ENCODE data around the gene NALCN. TPM values are rescaled to one million over a fixed set of nuclear protein-coding genes. Genes with fewer than 3 reads are reported as not detected.

The NALCN gene
- total and polyA plus RNA-seq, 2 of the 8 experiments (the other 6 are each of a cell fraction or from before 2014, with no cell fraction given): 0.26 to 0.54 TPM

GRCh38 chr13:101059793-101060192 is 356.5 kb downstream of the NALCN start:
- Histone ChIP-seq H3K14ac (ENCODE audit: insufficient read length) (no peak overlapping the region), H3K4me2 (ENCODE audit: insufficient read depth in 1 of 2, low read depth in 2 of 2, low read length in 2 of 2) (no peak overlapping the region), H2BK5ac (ENCODE audit: low read depth, low read length) (no peak overlapping the region), H2AFZ (ENCODE audit: low read length) (no peak overlapping the region), H3K4ac (replicated peaks; ENCODE audit: insufficient read length, low read depth, low read length) (no peak overlapping the region), H4K20me1 (replicated peaks in 1 of 2; ENCODE audit: control insufficient read depth in 1 of 2, insufficient read depth in 2 of 2, low read length in 2 of 2) (no peaks in the 10 kb centered on the region), H3K9ac (replicated peaks in 1 of 4; ENCODE audit: extremely low read depth in 1 of 4, low read depth in 3 of 4, low read length in 3 of 4) (no peak overlapping the region), H2BK12ac (ENCODE audit: low read depth, low read length) (no peak overlapping the region), H2AK5ac (ENCODE audit: low read depth, low read length) (no peak overlapping the region), H3K23me2 (ENCODE audit: low read depth, low read length) (no peaks in the 10 kb centered on the region), H3K27me3 (replicated peaks in 1 of 4; ENCODE audit: control insufficient read depth in 3 of 4, extremely low read depth in 1 of 4, insufficient read depth in 3 of 4, low read length in 3 of 4) (no peaks in the 10 kb centered on the region), H4K8ac (ENCODE audit: extremely low read depth, insufficient read depth, low read length) (no peak overlapping the region), H4K5ac (ENCODE audit: insufficient read length, low read depth, low read length) (no peak overlapping the region), H3K36me3 (ENCODE audit: control insufficient read depth in 2 of 4, insufficient read depth in 4 of 4, low read length in 3 of 4) (no peaks in the 10 kb centered on the region), H3K23ac (ENCODE audit: insufficient read length) (no peak overlapping the region), H3K79me2 (ENCODE audit: control insufficient read depth in 1 of 2, insufficient read depth in 2 of 2, low read length in 2 of 2) (no peaks in the 10 kb centered on the region), H3K9me3 (ENCODE audit: insufficient read depth in 2 of 2, low read depth in 1 of 2, low read length in 1 of 2) (no peaks in the 10 kb centered on the region), H2BK20ac (ENCODE audit: low read length) (no peak overlapping the region), H3K79me1 (ENCODE audit: low read depth, low read length) (no peaks in the 10 kb centered on the region), H3K4me1 (replicated peaks in 1 of 4; ENCODE audit: control insufficient read depth in 3 of 4, insufficient read depth in 4 of 4, low read length in 3 of 4) (no peaks in the 10 kb centered on the region), H3K27ac (ENCODE audit: low read depth, low read length) (no peak overlapping the region), H2BK120ac (replicated peaks; ENCODE audit: low read depth, low read length) (no peak overlapping the region), H3K18ac (ENCODE audit: extremely low read depth, low read length) (no peak overlapping the region), H4K91ac (replicated peaks; ENCODE audit: insufficient read length, low read length) (no peak overlapping the region), H3K56ac (replicated peaks; ENCODE audit: insufficient read length, low read depth, low read length) (no peak overlapping the region), H2BK15ac (ENCODE audit: low read length) (no peak overlapping the region), H3K4me3 (ENCODE audit: extremely low read depth in 1 of 4, insufficient read depth in 2 of 4, low read depth in 3 of 4, low read length in 4 of 4) (no peak overlapping the region)
- POLR2A ChIA-PET (ENCODE audit: partially characterized antibody): no interaction called here
- FAIRE-seq: no peak
- DNase-seq (ENCODE audit: low read depth in 1 of 2, low spot score in 2 of 2): no peak
- WGBS, 2 experiments (ENCODE audit: extremely low coverage in 1 of 2, insufficient coverage in 1 of 2, insufficient read length in 1 of 2, insufficient replicate concordance in 2 of 2, low coverage in 1 of 2, low lambda C conversion rate in 2 of 2, missing lambda C conversion rate in 1 of 2): 89% methylated on average over 10 of the region's 10 CpGs; no CpG with 5 or more reads in 1 of the 2 experiments
- CTCF ChIA-PET (ENCODE audit: partially characterized antibody): interaction anchor here (2.3 kb wide), 1 partner anchor 10 kb away, joined by 7 read pairs; no protein-coding TSS in a partner anchor
- TF ChIP-seq POLR2AphosphoS5 (IDR thresholded peaks at IDR 0.05; ENCODE audit: low read depth, low read length): no peak
- no peak for TF ChIP-seq TEAD4 (IDR thresholded peaks at IDR 0.05; ENCODE audit: low read depth, low read length)
- no peak for TF ChIP-seq SP4 (IDR thresholded peaks at IDR 0.05; ENCODE audit: low read length)
- no peak for TF ChIP-seq CHD2 (IDR thresholded peaks at IDR 0.05; ENCODE audit: low read length)
- no peak for TF ChIP-seq ATF2 (IDR thresholded peaks at IDR 0.05; ENCODE audit: low read length)
- no peak for TF ChIP-seq BACH1 (IDR thresholded peaks at IDR 0.05; ENCODE audit: low read length)
- TF ChIP-seq CREB1 (IDR thresholded peaks at IDR 0.05): no peak
- TF ChIP-seq KDM4A (IDR thresholded peaks at IDR 0.05; ENCODE audit: low read depth, low read length, severe bottlenecking): no peak
- TF ChIP-seq GTF2F1 (IDR thresholded peaks at IDR 0.05; ENCODE audit: borderline replicate concordance, low read depth, low read length): no peak
- no peak for TF ChIP-seq BCL11A (IDR thresholded peaks at IDR 0.05; ENCODE audit: low read depth in 2 of 2, low read length in 2 of 2)
- TF ChIP-seq RBBP5 (IDR thresholded peaks at IDR 0.05; ENCODE audit: borderline replicate concordance, low read depth, low read length): no peak
- TF ChIP-seq MAX (IDR thresholded peaks at IDR 0.05): no peak
- TF ChIP-seq SIX5 (IDR thresholded peaks at IDR 0.05; ENCODE audit: low read depth, low read length): no peak
- no peak for TF ChIP-seq EGR1 (IDR thresholded peaks at IDR 0.05; ENCODE audit: borderline replicate concordance, low read depth, low read length)
- no peak for TF ChIP-seq ZNF274 (IDR thresholded peaks at IDR 0.05; ENCODE audit: borderline replicate concordance, extremely low read depth, low read length)

All from H1 (cell line).